Tibial artery (tissue), 4 donors: ENCODE measurements around the gene EXOSC3.

Experiments
- DNase-seq, 2 donors: peaks; one replicate each; pipeline ENCODE4 v3.0.0-alpha.2; 2019
- H3K27ac ChIP-seq, 2 donors: fragments of 200-600 bp; sonication (generic) in 1 of 2; 1 replicate in 1 of 2; 2 replicates in 1 of 2; pipeline ENCODE4 v1.5.1; 2018 to 2019; ENCODE audit warnings: mild to moderate bottlenecking in 1 of 2
- H3K27me3 ChIP-seq, 2 donors: fragments of 200-600 bp; sonication (generic) in 1 of 2; one replicate each; pipeline versions ENCODE4 v1.5.1 to v1.6.0; 2016 to 2019
- H3K36me3 ChIP-seq, 3 donors: fragments of 200-600 bp; sonication (generic) in 2 of 3; one replicate each; pipeline ENCODE4 v1.5.1; 2016 to 2019; ENCODE audit warnings: mild to moderate bottlenecking in 2 of 3
- H3K4me1 ChIP-seq, 4 donors: fragments of 200-600 bp; sonication (generic) in 2 of 4; 1 replicate in 3 of 4; 2 replicates in 1 of 4; pipeline ENCODE4 v1.5.1; 2016 to 2019
- H3K4me3 ChIP-seq, 2 donors: fragments of 200-600 bp; sonication (generic) in 1 of 2; 1 replicate in 1 of 2; 2 replicates in 1 of 2; pipeline ENCODE4 v1.5.1; 2018 to 2019; ENCODE audit warnings: mild to moderate bottlenecking in 2 of 2
- H3K9me3 ChIP-seq, 3 donors: fragments of 200-600 bp; sonication (generic) in 1 of 3; one replicate each; pipeline ENCODE4 v1.5.1; 2016 to 2019
- CTCF ChIP-seq, 2 experiments: fragments of 200-600 bp in 1 of 2; fragments of 450-650 bp in 1 of 2; IDR thresholded peaks; one replicate each; pipeline ENCODE4 v1.5.1; 2017 to 2019; ENCODE audit warnings: antibody characterized with exemption in 2 of 2, mild to moderate bottlenecking in 1 of 2, moderate library complexity in 1 of 2
- intact Hi-C: fragments of 100-400 bp; cut with DNase I; formaldehyde crosslinking; loops from one replicate; pipeline ENCODE4 v1.15.0; 2023; ENCODE audit warnings: low total_unique reads

The EXOSC3 gene

GRCh38 chr9:37730256-37730655 is 54.6 kb downstream of the EXOSC3 start:
- Histone ChIP-seq H3K4me3 (no peak overlapping the region), H3K4me1 (no peaks in the 10 kb centered on the region), H3K27ac (no peak overlapping the region), H3K9me3 (no peaks in the 10 kb centered on the region), H3K27me3 (peaks cover 0 to 16% of the 10 kb centered on the region in 2 donors), H3K36me3 (no peaks in the 10 kb centered on the region)
- intact Hi-C loops = no loop called here
- DNase-seq = no peak
- TF ChIP-seq CTCF (IDR thresholded peaks at IDR 0.05) = no peak
